ENCODE results near the gene EIF2D.
"Not testable (repeated sequence)": the region's sequence is repeated elsewhere in the genome, so short reads cannot be mapped to it uniquely, and the experiment has no call there.

EIF2D gene

DNA sequence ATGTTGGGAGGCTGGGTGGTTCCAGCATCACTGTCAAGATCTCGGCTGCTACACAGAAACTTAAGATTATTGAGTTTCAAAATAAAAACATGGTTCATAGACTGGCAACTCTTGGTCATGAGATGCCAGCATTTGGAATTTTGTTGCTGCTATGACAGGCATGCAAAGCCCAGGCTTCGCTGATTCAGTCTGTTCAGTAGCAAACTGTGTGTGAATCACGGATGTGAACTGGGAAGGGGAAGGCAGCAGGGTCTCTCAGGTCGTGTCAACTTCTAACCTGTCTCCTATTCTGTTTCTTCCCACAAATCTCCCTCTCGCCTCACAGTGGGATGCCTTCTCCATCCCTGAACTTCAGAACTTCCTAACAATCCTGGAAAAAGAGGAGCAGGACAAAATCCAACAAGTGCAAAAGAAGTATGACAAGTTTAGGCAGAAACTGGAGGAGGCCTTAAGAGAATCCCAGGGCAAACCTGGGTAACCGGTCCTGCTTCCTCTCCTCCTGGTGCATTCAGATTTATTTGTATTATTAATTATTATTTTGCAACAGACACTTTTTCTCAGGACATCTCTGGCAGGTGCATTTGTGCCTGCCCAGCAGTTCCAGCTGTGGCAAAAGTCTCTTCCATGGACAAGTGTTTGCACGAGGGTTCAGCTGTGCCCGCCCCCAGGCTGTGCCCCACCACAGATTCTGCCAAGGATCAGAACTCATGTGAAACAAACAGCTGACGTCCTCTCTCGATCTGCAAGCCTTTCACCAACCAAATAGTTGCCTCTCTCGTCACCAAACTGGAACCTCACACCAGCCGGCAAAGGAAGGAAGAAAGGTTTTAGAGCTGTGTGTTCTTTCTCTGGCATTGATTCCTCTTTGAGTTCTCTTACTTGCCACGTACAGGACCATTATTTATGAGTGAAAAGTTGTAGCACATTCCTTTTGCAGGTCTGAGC, 25.5 kb downstream of the EIF2D start:
- H3K4me3 ChIP-seq (ENCODE audit: low read length): no peak overlapping the region
- TF ChIP-seq ZNF274 (IDR thresholded peaks at IDR 0.05; ENCODE audit: low read depth, low read length): no peak

DNA sequence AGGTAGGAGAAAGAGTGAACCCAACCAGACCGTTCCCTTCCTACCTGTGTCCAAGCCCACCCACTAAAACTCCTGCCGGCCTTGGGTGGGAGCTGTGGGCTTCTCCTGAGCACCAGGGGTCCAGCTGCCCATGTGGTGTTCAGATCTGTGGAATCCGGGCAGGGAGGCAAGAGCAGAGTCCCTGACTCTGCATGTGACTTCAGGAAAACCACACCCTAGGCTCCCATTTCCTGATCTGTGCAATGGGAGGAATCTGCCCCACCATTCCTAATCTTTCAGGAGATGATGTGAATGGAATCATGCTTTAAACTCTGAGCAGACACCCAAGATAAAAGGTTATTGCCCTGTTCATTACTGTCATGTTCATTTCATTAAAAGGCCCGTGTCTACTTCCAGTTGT, 27.6 kb downstream of the EIF2D start:
- no peak for TF ChIP-seq ZNF274 (IDR thresholded peaks at IDR 0.05; ENCODE audit: low read depth, low read length)
- H3K4me3 ChIP-seq (ENCODE audit: low read length): no peak overlapping the region

DNA sequence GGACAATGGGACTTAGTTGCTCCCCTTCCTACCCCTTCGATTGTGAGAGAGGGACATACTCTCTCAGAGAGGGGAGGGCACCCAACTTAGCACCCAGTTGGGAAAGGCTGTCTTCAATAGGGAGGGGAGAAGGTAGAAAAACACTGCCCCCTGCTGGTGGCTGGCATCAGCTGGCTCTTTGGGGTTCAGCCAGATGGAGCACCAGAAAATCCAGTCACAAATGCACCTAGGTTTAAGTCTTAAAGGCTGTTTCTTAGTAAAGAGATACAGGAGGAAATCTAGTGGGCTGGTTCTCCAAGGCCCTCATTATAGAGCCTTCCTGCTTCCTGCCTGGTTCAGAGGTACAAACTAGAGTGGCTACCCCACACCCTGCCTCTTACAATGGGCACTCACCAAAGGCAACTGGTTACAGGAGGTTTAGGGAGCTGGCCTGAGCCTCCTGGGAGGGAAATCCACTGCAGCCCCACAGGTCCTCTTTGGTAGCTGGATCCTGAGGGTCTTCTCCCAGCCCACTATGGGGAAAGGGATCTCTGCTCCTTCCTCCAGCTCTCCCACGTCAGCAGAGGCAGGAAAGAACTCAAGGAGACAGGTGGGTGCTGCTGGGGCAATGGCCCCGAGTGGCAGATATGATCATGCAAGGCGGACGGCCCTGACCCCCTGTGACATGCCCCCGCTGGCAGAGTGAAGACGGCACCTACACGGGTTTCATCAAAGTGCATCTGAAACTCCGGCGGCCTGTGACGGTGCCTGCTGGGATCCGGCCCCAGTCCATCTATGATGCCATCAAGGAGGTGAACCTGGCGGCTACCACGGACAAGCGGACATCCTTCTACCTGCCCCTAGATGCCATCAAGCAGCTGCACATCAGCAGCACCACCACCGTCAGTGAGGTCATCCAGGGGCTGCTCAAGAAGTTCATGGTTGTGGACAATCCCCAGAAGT, 28.3 kb downstream of the EIF2D start:
- TF ChIP-seq ZNF274 (IDR thresholded peaks at IDR 0.05; ENCODE audit: low read depth, low read length): no peak
- no peak overlapping the region for H3K4me3 ChIP-seq (ENCODE audit: low read length)

DNA sequence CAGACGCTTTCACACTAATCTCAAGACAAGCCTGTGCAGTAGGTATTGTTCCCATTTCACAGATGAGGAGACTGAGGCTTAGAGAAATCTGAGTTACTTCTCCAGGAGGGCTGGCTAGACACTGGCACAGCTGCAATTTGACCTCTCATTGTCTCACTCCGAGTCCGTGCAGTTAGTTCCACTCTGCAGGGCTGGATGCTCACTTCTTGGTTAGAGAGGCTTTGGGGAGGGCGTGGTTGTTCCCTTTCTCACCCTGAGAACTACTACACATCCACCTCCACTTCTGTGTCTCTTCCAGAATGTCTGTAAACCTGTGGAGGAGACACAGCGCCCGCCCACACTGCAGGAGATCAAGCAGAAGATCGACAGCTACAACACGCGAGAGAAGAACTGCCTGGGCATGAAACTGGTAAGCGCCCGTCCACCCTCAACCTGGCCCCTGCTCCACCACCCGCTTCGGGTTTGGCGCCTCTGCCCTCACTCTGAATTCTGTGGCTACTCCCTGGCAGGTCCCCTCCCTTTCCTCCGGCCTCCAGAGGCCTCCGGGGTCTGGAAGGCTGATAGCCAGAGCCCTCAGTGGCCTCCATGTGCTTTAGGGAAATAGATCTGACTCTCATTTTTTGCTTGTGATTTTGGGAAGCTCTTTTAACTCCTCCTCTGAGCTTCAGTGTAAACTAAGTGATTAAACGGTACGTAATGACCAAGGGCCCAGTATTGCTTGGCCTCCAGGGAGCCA, 29.1 kb downstream of the EIF2D start:
- no peak for TF ChIP-seq ZNF274 (IDR thresholded peaks at IDR 0.05; ENCODE audit: low read depth, low read length)
- H3K4me3 ChIP-seq (ENCODE audit: low read length): no peak overlapping the region

DNA sequence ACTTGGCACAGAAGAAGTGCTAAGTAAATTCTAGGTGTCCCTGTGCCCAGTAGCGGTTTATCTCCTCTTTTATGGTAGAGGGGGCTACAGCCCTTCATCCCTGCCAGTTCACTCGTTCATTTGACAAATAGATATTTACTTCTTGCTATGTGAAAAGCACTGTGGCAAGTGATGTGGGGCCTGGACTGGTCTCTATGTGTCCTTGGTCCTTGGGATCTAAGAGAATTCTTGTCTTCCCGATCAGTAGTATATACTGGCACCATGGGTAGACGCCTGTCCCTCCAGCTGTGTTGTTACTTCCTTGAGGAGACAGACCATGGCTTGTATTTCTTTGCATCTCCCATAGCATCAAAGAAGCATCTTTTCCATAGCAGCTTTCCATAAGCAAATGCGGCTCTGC, 29.7 kb downstream of the EIF2D start:
- H3K4me3 ChIP-seq (ENCODE audit: low read length): no peak overlapping the region
- no peak for TF ChIP-seq ZNF274 (IDR thresholded peaks at IDR 0.05; ENCODE audit: low read depth, low read length)

DNA sequence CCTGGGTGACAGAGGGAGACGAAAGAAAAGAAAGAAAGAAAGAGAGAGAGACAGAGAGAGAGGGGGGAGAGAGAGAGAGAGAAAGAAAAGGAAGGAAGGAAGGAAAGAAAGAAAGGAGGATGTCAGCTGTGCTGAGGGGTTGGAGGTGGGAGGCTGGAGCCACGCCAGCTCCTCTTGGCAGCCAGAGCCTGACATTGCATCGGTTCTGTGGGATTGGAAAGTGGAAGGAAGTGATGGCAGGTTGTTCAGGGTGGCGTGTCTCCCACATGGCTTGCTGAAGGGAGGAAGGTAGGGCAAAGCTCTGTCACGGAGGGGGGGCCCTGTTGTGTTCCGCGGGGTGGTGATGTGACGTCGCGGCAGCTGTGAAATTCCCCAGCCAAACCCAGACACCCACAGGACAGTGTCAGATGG, 30.7 kb downstream of the EIF2D start:
- H3K4me3 ChIP-seq (ENCODE audit: low read length): no peak overlapping the region
- no peak for TF ChIP-seq ZNF274 (IDR thresholded peaks at IDR 0.05; ENCODE audit: low read depth, low read length)

DNA sequence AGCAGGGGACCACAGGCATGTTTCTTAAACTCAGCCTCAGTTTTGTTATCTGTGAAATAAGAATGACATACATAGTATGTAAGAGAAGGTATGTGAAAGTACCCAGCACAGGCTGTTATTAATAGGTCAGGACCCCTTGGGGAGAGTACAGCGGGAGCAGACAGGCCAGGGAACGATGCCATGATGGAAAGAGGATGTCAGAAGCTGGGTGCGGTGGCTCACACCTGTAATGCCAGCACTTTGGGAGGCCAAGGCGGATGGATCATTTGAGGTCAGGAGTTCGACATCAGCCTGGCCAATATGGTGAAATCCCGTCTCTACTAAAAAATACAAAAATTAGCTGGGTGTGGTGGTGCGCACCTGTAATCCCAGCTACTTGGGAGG, 31.2 kb downstream of the EIF2D start:
- not testable (repeated sequence) for H3K4me3 ChIP-seq (ENCODE audit: low read length)

DNA sequence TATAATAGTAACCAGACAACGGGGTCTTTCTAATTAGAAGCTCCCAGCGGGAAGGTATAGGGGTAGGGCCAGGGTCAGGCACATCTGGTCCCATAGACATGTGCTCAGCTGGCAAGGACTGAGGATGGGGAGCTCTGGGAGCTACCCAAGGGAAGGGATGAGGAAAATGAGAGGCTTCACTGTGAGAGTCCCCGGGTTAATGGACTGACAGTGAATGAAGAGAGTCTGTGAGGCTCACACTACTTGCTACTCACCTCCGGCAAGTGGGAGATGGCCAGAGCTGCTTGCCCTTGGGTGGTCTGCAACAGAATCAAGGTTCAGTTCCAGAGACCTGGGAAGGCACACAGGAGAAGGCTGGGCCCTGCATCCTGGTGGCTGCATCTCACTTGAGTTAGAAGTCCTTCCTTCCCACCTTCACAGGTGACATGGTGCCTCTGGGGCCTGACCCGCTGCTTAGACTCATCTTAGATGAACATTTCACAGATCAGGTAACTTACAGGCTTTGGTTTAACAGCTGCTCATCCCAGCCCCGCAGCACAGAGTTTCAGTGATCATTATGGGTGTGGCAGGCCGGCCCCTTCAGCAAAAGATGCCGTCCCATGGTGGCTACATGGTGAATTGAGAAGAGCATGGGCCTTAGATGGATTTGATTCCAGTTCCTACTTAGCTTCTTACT, 31.7 kb downstream of the EIF2D start:
- H3K4me3 ChIP-seq (ENCODE audit: low read length): peak overlapping the region; percentile 5; the same call in 1 of the 2 replicates

DNA sequence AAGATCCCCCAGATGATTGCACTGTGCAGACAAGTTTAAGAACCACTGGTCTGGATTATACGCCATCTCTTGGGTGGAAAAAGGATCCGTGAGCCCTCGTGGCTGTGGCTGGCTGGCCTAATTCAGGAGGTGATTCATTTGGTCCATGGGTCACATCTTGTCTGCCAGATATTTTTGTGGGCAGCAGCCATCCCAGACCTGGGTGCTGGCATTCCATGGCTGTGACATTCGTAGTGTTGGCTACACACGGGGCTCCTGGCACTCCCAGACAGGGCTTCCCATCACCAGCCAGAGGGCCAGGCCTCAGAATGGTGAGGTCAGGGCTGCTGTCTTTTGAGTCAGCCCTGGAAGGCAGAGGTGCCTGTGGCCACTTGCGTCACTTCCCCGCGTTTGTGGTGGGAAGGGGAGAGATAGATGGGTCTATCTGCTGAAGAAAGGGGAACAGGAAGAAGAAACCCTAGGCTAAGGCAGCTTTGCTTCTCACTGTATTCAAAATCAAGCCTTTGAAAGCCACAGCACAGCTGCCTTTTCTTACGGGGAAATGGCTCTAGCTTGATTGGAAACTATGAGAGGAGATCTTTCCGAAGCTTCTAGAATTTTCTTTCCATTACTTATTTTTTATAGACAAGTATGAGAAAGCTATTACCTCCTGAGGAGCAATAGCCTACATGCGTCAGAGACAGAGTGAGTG, 32.4 kb downstream of the EIF2D start:
- no peak for TF ChIP-seq ZNF274 (IDR thresholded peaks at IDR 0.05; ENCODE audit: low read depth, low read length)
- peak overlapping the region; percentile 6; the same call in 1 of the 2 replicates for H3K4me3 ChIP-seq (ENCODE audit: low read length)

More for the DNA sequence above, 31.7 kb downstream of the EIF2D start:
- no peak for TF ChIP-seq ZNF274 (IDR thresholded peaks at IDR 0.05; ENCODE audit: low read depth, low read length)

DNA sequence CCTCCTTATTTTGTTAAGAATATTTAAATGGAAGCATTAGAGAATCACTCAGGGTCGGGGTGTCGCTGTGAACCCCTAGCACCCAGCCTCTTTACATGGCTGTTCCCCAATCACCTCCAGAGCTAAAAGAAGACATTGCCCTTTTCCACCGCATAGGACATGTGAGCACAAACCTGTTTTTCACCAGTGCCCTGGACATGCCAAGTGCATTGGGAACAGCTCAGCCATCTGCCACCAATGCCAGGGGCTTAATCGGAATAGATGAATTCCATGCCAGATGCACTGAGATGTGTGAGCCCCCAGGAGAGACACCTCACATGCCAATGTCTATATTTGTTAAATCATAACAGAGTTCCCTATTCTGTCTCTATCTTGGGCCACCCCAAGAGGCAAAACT, 33.3 kb downstream of the EIF2D start:
- H3K4me3 ChIP-seq (ENCODE audit: low read length): no peak overlapping the region
- no peak for TF ChIP-seq ZNF274 (IDR thresholded peaks at IDR 0.05; ENCODE audit: low read depth, low read length)

DNA sequence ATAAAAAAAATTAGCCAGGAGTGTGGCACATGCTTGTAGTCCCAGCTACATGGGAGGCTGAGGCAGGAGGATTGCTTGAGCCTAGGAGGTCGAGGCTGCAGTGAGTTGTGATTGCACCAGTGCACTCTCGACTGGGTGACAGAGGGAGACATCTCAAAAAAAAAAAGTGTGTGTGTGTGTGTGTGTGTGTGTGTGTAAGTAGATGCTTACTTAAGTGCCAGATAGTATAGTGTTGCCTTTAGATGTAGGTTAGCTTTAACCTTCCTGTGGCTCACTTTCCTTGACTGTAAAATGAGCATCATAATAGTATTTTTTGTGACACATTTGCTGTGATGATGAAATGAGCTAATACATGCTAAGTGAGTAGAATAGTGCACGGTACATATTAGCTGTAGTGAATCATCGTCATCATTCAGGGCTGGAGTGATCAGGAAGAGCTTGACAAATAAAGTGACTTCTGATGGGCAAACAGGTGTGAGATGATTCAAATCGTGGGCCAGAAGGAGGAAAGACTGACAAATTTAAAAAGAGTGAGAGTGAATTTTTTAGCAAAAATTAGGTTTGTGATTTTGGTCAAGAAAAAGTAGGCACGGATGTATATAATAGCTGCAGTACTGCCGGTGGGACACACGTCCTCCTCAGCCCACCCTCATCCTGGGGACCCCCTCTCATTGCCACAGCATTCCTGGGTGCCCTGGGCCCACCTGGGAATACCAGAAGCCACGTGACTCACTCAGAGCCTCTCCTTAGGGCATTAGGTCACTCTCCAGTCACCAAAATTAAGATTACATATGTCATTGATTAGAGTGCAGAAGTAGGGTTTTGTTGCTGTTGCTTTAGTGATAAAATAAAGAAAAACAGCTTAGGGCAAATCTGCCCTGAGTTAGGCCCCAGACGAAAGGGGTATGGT, 33.9 kb downstream of the EIF2D start:
- TF ChIP-seq ZNF274 (IDR thresholded peaks at IDR 0.05; ENCODE audit: low read depth, low read length): no peak
- H3K4me3 ChIP-seq (ENCODE audit: low read length): no peak overlapping the region

DNA sequence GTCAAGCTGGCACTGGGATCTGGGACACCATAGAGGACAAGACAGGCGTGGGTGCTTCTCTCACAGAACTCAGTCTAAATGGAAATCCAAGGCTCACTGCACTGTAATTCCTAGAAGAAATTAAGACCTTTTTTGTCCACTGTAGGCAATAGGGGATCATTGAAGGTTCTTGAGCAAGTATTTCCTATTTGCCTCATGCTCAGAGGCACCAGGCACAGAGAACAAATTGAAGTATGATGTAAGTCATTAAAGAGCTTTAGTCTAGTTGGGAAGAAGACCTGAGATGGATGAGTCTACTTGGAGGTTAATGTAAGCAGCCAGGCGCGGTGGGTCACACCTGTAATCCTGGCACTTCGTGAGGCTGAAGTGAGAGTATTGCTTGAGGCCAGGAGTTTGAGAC, 34.6 kb downstream of the EIF2D start:
- TF ChIP-seq ZNF274 (IDR thresholded peaks at IDR 0.05; ENCODE audit: low read depth, low read length): no peak
- no peak overlapping the region for H3K4me3 ChIP-seq (ENCODE audit: low read length)
